Upper lobe of left lung (tissue), 6 donors: Measurements from ENCODE around the gene ZP4. TPM values are rescaled to one million over a fixed set of nuclear protein-coding genes. Genes with fewer than 3 reads are reported as not detected.
A peak's percentile ranks its signal among the peaks of the same experiment; 100 is the strongest.

Experiments used
- ATAC-seq, 2 donors: fragments of 200-7000 bp; cut with Tn5 transposase; one replicate each; pipeline ENCODE4 v1.9.1; 2022; ENCODE audit warnings: mild to moderate bottlenecking in 2 of 2, moderate library complexity in 2 of 2; ENCODE audit not compliant: low FRiP score in 2 of 2
- DNase-seq, 2 donors: peaks; one replicate each; pipeline ENCODE4 v3.0.0-alpha.2; 2019 to 2020
- H3K27ac ChIP-seq, 4 donors: fragments of 200-600 bp; sonication (generic); one replicate each; pipeline ENCODE4 v1.5.1; 2016 to 2019
- H3K27me3 ChIP-seq, 4 donors: fragments of 200-600 bp; sonication (generic); one replicate each; pipeline ENCODE4 v1.5.1; 2017 to 2019
- H3K36me3 ChIP-seq, 4 donors: fragments of 200-600 bp; sonication (generic); one replicate each; pipeline ENCODE4 v1.5.1; 2016 to 2019
- H3K4me1 ChIP-seq, 4 donors: fragments of 200-600 bp; sonication (generic); one replicate each; pipeline ENCODE4 v1.5.1; 2018 to 2019
- H3K4me3 ChIP-seq, 4 donors: fragments of 200-600 bp; sonication (generic); one replicate each; pipeline ENCODE4 v1.5.1; 2017 to 2019; ENCODE audit warnings: mild to moderate bottlenecking in 2 of 4, moderate library complexity in 1 of 4
- H3K9me3 ChIP-seq, 4 donors: fragments of 200-600 bp; sonication (generic); one replicate each; pipeline ENCODE4 v1.5.1; 2018 to 2019
- EP300 ChIP-seq, 4 donors: sonication (generic); formaldehyde crosslinking; IDR thresholded peaks; one replicate each; pipeline ENCODE4 v1.5.1; 2017; ENCODE audit warnings: antibody characterized with exemption in 4 of 4, control low read depth in 2 of 4
- POLR2A ChIP-seq, 4 donors: fragments of 450-650 bp; IDR thresholded peaks; one replicate each; pipeline ENCODE4 v1.5.1; 2016 to 2017; ENCODE audit warnings: antibody characterized with exemption in 4 of 4, mild to moderate bottlenecking in 2 of 4
- POLR2AphosphoS5 ChIP-seq, 2 donors: sonication (generic); formaldehyde crosslinking; IDR thresholded peaks; one replicate each; pipeline ENCODE4 v1.5.1; 2017; ENCODE audit warnings: antibody characterized with exemption in 2 of 2
- WGBS, 2 donors: methylation state at CpG; one replicate each; pipeline ENCODE4 v1.1.5; 2017 to 2018; 5-methylcytosine and 5-hydroxymethylcytosine counted together
- total RNA-seq, 6 donors: library from RNA; depleted of rRNA in 4 of 6; stranded (reverse); fragments of >200 nt in 4 of 6; gene quantifications; one replicate each; pipeline versions ENCODE4 v1.1.0 to v1.2.1, GENCODE V29; 2016 to 2021
- TF ChIP-seq, protein P1 (sequence below), 6 experiments: fragments of 450-650 bp in 4 of 6; fragments of 200-600 bp in 2 of 6; sonication (generic) in 2 of 6; IDR thresholded peaks; one replicate each; pipeline ENCODE4 v1.5.1; 2016 to 2019; ENCODE audit warnings: antibody characterized with exemption in 6 of 6
- donor health status: DM: no; HTN: no; CAD: no; lungs with moderate emphysema.
- donor health status: DM: no; HTN: yes; CAD: no; lungs with severe emphysema.

Gene ZP4
- total RNA-seq, 6 donors from 2014 or later: not detected

DNA sequence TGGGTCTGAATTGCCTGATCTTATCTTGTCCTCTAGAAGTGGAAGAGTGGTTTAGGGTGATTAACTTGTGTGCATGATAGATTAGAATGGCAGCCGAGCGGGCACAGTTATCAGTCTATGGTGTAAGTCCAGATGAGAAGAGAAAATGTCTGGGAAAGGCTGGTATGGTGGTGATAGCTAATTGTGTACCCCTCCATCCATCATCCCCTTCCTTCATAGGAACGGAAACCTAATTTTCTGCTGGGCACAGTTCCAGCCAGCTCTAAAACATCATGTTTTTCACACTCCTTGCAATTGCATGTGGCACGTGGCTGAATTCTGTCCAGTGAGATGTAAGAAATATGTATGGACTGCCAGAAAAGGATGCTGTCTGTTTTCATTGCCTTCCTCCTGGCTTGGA lies 40.9 kb upstream of the ZP4 start:
- no peak for ATAC-seq
- 32 to 41% methylated on average over 4 of the region's 4 CpGs for WGBS, 2 donors
- TF ChIP-seq, protein P1, sequence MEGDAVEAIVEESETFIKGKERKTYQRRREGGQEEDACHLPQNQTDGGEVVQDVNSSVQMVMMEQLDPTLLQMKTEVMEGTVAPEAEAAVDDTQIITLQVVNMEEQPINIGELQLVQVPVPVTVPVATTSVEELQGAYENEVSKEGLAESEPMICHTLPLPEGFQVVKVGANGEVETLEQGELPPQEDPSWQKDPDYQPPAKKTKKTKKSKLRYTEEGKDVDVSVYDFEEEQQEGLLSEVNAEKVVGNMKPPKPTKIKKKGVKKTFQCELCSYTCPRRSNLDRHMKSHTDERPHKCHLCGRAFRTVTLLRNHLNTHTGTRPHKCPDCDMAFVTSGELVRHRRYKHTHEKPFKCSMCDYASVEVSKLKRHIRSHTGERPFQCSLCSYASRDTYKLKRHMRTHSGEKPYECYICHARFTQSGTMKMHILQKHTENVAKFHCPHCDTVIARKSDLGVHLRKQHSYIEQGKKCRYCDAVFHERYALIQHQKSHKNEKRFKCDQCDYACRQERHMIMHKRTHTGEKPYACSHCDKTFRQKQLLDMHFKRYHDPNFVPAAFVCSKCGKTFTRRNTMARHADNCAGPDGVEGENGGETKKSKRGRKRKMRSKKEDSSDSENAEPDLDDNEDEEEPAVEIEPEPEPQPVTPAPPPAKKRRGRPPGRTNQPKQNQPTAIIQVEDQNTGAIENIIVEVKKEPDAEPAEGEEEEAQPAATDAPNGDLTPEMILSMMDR (IDR thresholded peaks at IDR 0.05): no peak
- TF ChIP-seq EP300 (IDR thresholded peaks at IDR 0.05): no peak
- no peak for TF ChIP-seq POLR2AphosphoS5 (IDR thresholded peaks at IDR 0.05)
- no peak for TF ChIP-seq POLR2A (IDR thresholded peaks at IDR 0.05)
- Histone ChIP-seq H3K4me3 (no peak overlapping the region), H3K4me1 (no peaks in the 10 kb centered on the region), H3K27ac (no peak overlapping the region), H3K36me3 (no peaks in the 10 kb centered on the region), H3K9me3 (no peaks in the 10 kb centered on the region), H3K27me3 (no peaks in the 10 kb centered on the region)
- no peak for DNase-seq

DNA sequence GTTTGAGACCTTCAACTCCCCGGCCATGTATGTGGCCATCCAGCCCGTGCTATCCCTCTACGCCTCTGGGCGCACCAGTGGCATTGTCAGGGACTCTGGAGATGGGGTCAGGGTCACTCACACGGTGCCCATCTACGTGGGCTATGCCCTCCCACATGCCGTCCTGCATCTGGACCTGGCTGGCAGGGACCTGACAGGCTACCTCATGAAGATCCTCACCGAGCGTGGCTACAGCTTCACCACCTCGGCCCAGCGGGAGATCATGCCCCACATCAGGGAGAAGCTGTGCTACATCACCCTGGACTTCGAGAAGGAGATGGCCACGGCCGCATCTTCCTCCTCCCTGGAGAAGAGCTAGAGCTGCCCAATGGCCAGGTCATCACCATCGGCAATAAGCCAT lies 36.5 kb upstream of the ZP4 start:
- TF ChIP-seq, protein P1 (IDR thresholded peaks at IDR 0.05): no peak
- TF ChIP-seq POLR2A (IDR thresholded peaks at IDR 0.05) (no peak), EP300 (IDR thresholded peaks at IDR 0.05) (no peak), POLR2AphosphoS5 (IDR thresholded peaks at IDR 0.05) (no peak)
- no peak overlapping the region for H3K4me3 ChIP-seq
- H3K36me3 ChIP-seq: no peaks in the 10 kb centered on the region
- H3K4me1 ChIP-seq: no peaks in the 10 kb centered on the region
- no peaks in the 10 kb centered on the region for H3K27me3 ChIP-seq
- WGBS, 2 donors: 78 to 90% methylated on average over 9 to 15 of the region's 15 CpGs
- DNase-seq: peak in 1 of 2 donors; percentile 25
- H3K27ac ChIP-seq: no peak overlapping the region
- peak in 1 of 2 donors; percentile 19 for ATAC-seq
- H3K9me3 ChIP-seq: no peaks in the 10 kb centered on the region

DNA sequence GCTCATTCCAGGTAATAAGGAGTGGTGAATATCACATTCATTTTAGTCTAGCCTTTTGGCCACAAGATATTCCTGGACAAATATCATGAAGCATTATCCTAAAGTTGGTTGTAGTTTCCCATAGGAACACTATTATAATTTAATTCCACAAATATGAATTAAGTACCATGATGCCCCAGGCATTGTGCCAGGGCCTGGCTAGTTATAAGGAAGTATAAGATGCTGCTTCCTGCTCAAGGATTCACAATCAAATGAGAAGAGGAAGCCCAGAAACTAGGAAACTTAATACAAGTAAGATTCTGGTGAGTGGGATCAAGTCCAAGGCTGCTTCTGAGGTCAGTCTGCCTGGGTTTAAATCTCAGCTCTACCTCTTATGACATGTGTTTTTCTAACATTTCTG lies 30.6 kb upstream of the ZP4 start:
- ATAC-seq: no peak
- TF ChIP-seq POLR2A (IDR thresholded peaks at IDR 0.05) (no peak), POLR2AphosphoS5 (IDR thresholded peaks at IDR 0.05) (no peak), EP300 (IDR thresholded peaks at IDR 0.05) (no peak)
- TF ChIP-seq, protein P1 (IDR thresholded peaks at IDR 0.05): no peak

DNA sequence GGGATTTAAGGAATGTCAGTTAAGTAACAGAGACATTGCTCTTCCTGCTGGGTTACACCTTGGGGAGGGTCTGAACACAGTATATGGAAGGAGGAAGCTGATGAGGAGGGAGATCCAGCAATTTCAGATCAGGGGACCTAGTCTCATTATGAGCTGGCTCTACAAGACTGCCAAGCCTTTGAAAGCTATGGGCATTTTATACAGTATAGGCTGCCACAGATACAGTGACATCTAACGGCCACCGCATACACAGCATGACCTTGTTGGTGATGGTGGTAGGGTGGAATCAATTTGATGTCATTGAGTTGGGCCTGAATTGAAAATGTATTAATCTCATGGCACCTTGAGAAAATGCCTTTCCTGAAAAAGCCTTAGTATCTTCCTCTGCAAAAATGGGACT lies 22.6 kb upstream of the ZP4 start:
- no peaks in the 10 kb centered on the region for H3K36me3 ChIP-seq
- TF ChIP-seq POLR2AphosphoS5 (IDR thresholded peaks at IDR 0.05) (no peak), POLR2A (IDR thresholded peaks at IDR 0.05) (no peak), EP300 (IDR thresholded peaks at IDR 0.05) (no peak)
- TF ChIP-seq, protein P1 (IDR thresholded peaks at IDR 0.05): no peak
- no peak overlapping the region for H3K27ac ChIP-seq
- DNase-seq: no peak
- no peak overlapping the region for H3K4me3 ChIP-seq
- ATAC-seq: no peak
- H3K9me3 ChIP-seq: peaks cover 0 to 5% (median 0%) of the 10 kb centered on the region in 4 donors
- 90 to 94% methylated on average over 2 of the region's 2 CpGs for WGBS, 2 donors
- no peaks in the 10 kb centered on the region for H3K27me3 ChIP-seq
- no peaks in the 10 kb centered on the region for H3K4me1 ChIP-seq

More for the DNA sequence above, 30.6 kb upstream of the ZP4 start:
- Histone ChIP-seq H3K36me3 (no peaks in the 10 kb centered on the region), H3K27me3 (no peaks in the 10 kb centered on the region), H3K27ac (no peak overlapping the region), H3K4me3 (no peak overlapping the region), H3K4me1 (no peaks in the 10 kb centered on the region), H3K9me3 (no peaks in the 10 kb centered on the region)
- DNase-seq: no peak

DNA sequence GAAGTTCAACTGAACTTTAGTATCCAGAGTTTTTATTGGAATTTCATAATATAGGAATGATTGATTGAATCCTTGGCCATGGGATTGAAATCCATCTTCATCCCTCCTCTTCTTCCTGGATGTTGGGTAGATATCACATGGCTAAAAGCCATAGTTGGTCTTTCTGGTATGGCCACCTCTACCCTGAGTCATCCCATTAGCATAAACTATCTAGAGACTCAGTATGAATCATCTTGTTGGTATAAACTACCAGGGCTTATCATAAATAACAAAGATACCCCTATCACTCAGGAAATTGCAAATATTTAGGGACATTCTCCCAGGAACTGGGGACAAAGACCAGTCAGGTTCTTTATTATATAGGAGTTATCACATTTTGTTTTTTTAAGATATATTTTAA lies 21.2 kb upstream of the ZP4 start:
- no peak overlapping the region for H3K4me3 ChIP-seq
- H3K9me3 ChIP-seq: peaks cover 0 to 5% (median 0%) of the 10 kb centered on the region in 4 donors
- ATAC-seq: no peak
- no peak overlapping the region for H3K27ac ChIP-seq
- no peak for DNase-seq
- TF ChIP-seq EP300 (IDR thresholded peaks at IDR 0.05) (no peak), POLR2A (IDR thresholded peaks at IDR 0.05) (no peak), POLR2AphosphoS5 (IDR thresholded peaks at IDR 0.05) (no peak)
- TF ChIP-seq, protein P1 (IDR thresholded peaks at IDR 0.05): no peak
- no peaks in the 10 kb centered on the region for H3K27me3 ChIP-seq
- H3K4me1 ChIP-seq: no peaks in the 10 kb centered on the region
- no peaks in the 10 kb centered on the region for H3K36me3 ChIP-seq
